Midbrain (tissue), 1 donor: ENCODE data around the gene SPINK6.

Source experiments
- DNase-seq: peaks from one replicate; lab custom pipeline; 2025; lab: John Stamatoyannopoulos, UW

The SPINK6 gene

GRCh38 chr5:148202531-148203203, at the start of gene SPINK6:
SPINK6 (plus strand) TSS chr5:148203042; CDS start chr5:148203097, 55 bp downstream.
- no peak for DNase-seq

- DNase-seq: no peak
Measured at GRCh38 chr5:148156609-148157008, 46.2 kb upstream of the SPINK6 start.

- DNase-seq: no peak
Measured at GRCh38 chr5:148162038-148162437, 40.8 kb upstream of the SPINK6 start.

- no peak for DNase-seq
Measured at GRCh38 chr5:148163345-148163744, 39.5 kb upstream of the SPINK6 start.

GRCh38 chr5:148166550-148167283, 36.1 kb upstream of the SPINK6 start:
- no peak for DNase-seq

GRCh38 chr5:148168246-148168645, 34.6 kb upstream of the SPINK6 start, which contains the start of gene SPINK14:
SPINK14 (plus strand) TSS chr5:148168546; CDS start chr5:148169733, 1,187 bp downstream.
- DNase-seq: no peak

- DNase-seq: no peak
Measured at GRCh38 chr5:148172377-148172776, 30.5 kb upstream of the SPINK6 start.

GRCh38 chr5:148176480-148176879, 26.4 kb upstream of the SPINK6 start:
- DNase-seq: no peak

- DNase-seq: no peak
Measured at GRCh38 chr5:148177207-148177606, 25.6 kb upstream of the SPINK6 start.

GRCh38 chr5:148179234-148179824, 23.5 kb upstream of the SPINK6 start:
- peak; percentile 77 for DNase-seq

- no peak for DNase-seq
Measured at GRCh38 chr5:148186248-148187003, 16.4 kb upstream of the SPINK6 start.

- no peak for DNase-seq
Measured at GRCh38 chr5:148191010-148191409, 11.8 kb upstream of the SPINK6 start.

GRCh38 chr5:148193202-148193601, 9.6 kb upstream of the SPINK6 start:
- DNase-seq: no peak

GRCh38 chr5:148201151-148201550, 1.7 kb upstream of the SPINK6 start:
- no peak for DNase-seq

- DNase-seq: no peak
Measured at GRCh38 chr5:148205044-148205806, 2.4 kb downstream of the SPINK6 start.

GRCh38 chr5:148205865-148206264, 3.0 kb downstream of the SPINK6 start:
- DNase-seq: no peak

- no peak for DNase-seq
Measured at GRCh38 chr5:148206620-148207019, 3.8 kb downstream of the SPINK6 start.

- no peak for DNase-seq
Measured at GRCh38 chr5:148208226-148208625, 5.4 kb downstream of the SPINK6 start.

GRCh38 chr5:148209151-148209770, 6.4 kb downstream of the SPINK6 start:
- no peak for DNase-seq

- DNase-seq: no peak
Measured at GRCh38 chr5:148214665-148215185, 11.9 kb downstream of the SPINK6 start.

GRCh38 chr5:148221508-148221907, 18.7 kb downstream of the SPINK6 start:
- DNase-seq: no peak
